Small intestine (tissue), 16 donors: ENCODE results near the gene SPACA1. TPM values are rescaled to one million over a fixed set of nuclear protein-coding genes. Genes with fewer than 3 reads are reported as not detected.
"Not testable (repeated sequence)": the region's sequence is repeated elsewhere in the genome, so short reads cannot be mapped to it uniquely, and the experiment has no call there.

Experiments used
- DNase-seq, 2 donors: peaks; one replicate each; pipeline versions ENCODE4 v3.0.0 to v3.0.0-alpha.2; 2013
- FAIRE-seq: peaks from 2 replicates; lab custom pipeline; 2012; peaks lifted over from hg19 to GRCh38; lab: Jason Lieb, UNC
- H3K27ac ChIP-seq, 3 donors: one replicate each; pipeline ENCODE4 v1.5.1; 2013; ENCODE audit warnings: low read length in 2 of 3, mild to moderate bottlenecking in 2 of 3, control low read depth in 1 of 3, inconsistent platforms in 1 of 3, low read depth in 1 of 3, moderate library complexity in 1 of 3
- H3K27me3 ChIP-seq, 3 donors: one replicate each; pipeline ENCODE4 v1.6.1; 2013; ENCODE audit warnings: low read length in 3 of 3, inconsistent platforms in 1 of 3; ENCODE audit not compliant: control insufficient read depth in 3 of 3, insufficient read depth in 3 of 3
- H3K36me3 ChIP-seq, 3 donors: one replicate each; pipeline ENCODE4 v1.6.1; 2013; ENCODE audit warnings: low read length in 3 of 3, inconsistent platforms in 1 of 3, low read depth in 1 of 3, mild to moderate bottlenecking in 1 of 3, moderate library complexity in 1 of 3; ENCODE audit not compliant: control insufficient read depth in 3 of 3, insufficient read depth in 2 of 3
- H3K4me1 ChIP-seq, 3 donors: one replicate each; pipeline ENCODE4 v1.6.1; 2013; ENCODE audit warnings: low read length in 2 of 3, inconsistent platforms in 1 of 3, low read depth in 1 of 3, mild to moderate bottlenecking in 1 of 3, moderate library complexity in 1 of 3; ENCODE audit not compliant: control insufficient read depth in 3 of 3, insufficient read depth in 2 of 3
- H3K4me3 ChIP-seq, 3 donors: one replicate each; pipeline ENCODE4 v1.5.1; 2013; ENCODE audit warnings: low read length in 3 of 3, control low read depth in 1 of 3, inconsistent platforms in 1 of 3, low read depth in 1 of 3, mild to moderate bottlenecking in 1 of 3, moderate library complexity in 1 of 3
- H3K9me3 ChIP-seq, 2 donors: one replicate each; pipeline ENCODE4 v1.6.1; 2013; ENCODE audit warnings: low read depth in 1 of 2, low read length in 1 of 2; ENCODE audit not compliant: control insufficient read depth in 2 of 2, insufficient read depth in 1 of 2
- WGBS, 3 donors: extraction: QIAGEN DNeasy Blood & Tissue Kit; methylation state at CpG; one replicate each; pipeline ENCODE4 v1.1.7; 2013; 5-methylcytosine and 5-hydroxymethylcytosine counted together
- long read RNA-seq, 10 donors: transcript quantifications; one replicate each; lab custom pipeline, GENCODE V29; 2026
- polyA plus RNA-seq, 4 donors: library from polyadenylated mRNA; stranded (reverse) in 3 of 4; unstranded in 1 of 4; fragments of 200-250 nt in 3 of 4; fragments of 120-200 nt in 1 of 4; gene quantifications; one replicate each; pipeline versions ENCODE4 v1.2.1 to v1.2.3, GENCODE V29; 2013
- donor health status: healthy with polysubstance abuse.
- donor health status: control.
- donor health status: control.
- donor health status: Bipolar disorder and iron deficiency.
- donor health status: healthy.

Gene SPACA1
- not detected for polyA plus RNA-seq
- long read RNA-seq, donor 1 = 0 reads
- long read RNA-seq, donor 2 = 0 reads
- long read RNA-seq, donor 3 = 0 reads
- long read RNA-seq, donor 4 = 0 reads
- long read RNA-seq, donor 5 = 0 reads
- long read RNA-seq, donor 6 = 0 reads
- long read RNA-seq, donor 7 = 0 reads
- long read RNA-seq, donor 8 = 0 reads
- long read RNA-seq, donor 9 = 0 reads
- long read RNA-seq, donor 10 = 0 reads

- Histone ChIP-seq H3K9me3 (peaks cover 0 to 4% of the 10 kb centered on the region in 2 donors), H3K4me3 (no peak within 1 kb of the TSS), H3K4me1 (peaks cover 0 to 3% (median 0%) of the 10 kb centered on the region in 3 donors), H3K27me3 (no peaks in the 10 kb centered on the region), H3K27ac (no peak within 1 kb of the TSS), H3K36me3 (no peaks in the 10 kb centered on the region)
- FAIRE-seq (no peak), DNase-seq (no peak)
- 73 to 88% (median 85%) methylated on average over 65 to 77 of the region's 77 CpGs for WGBS, 3 donors
Measured at GRCh38 chr6:88047510-88048150, at the start of gene SPACA1. TSS of gene SPACA1 (plus strand) at chr6:88047841. CDS start at chr6:88047906, 65 bp downstream.

- WGBS, 3 donors = 40 to 97% (median 94%) methylated on average over 1 of the region's 1 CpG
- Histone ChIP-seq H3K27ac (no peak overlapping the region), H3K36me3 (no peaks in the 10 kb centered on the region), H3K27me3 (peaks cover 0 to 5% (median 3%) of the 10 kb centered on the region in 3 donors), H3K9me3 (no peaks in the 10 kb centered on the region), H3K4me3 (no peak overlapping the region), H3K4me1 (peaks cover 0 to 10% (median 0%) of the 10 kb centered on the region in 3 donors)
- FAIRE-seq = no peak
- no peak for DNase-seq
Measured at GRCh38 chr6:88000713-88001112, 46.9 kb upstream of the SPACA1 start.

DNA sequence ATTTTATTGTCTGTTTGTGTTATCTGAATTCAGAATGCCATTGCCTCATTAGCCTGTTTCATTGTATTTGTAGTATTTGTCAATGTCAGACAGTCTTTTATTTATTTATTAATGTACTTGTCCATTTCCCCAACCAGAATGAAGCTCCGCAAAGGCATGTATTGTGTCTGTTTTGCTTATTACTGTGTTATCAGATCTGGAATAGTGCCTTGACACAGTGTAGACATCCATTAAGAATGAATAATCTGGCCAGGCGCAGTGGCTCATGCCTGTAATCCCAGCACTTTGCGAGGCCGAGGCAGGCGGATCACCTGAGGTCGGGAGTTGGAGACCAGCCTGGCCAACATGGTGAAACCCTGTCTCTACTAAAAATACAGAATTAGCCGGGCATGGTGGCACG lies 46.4 kb upstream of the SPACA1 start:
- not testable (repeated sequence) for H3K36me3 ChIP-seq, FAIRE-seq, H3K4me3 ChIP-seq, H3K9me3 ChIP-seq, H3K27me3 ChIP-seq, DNase-seq, H3K27ac ChIP-seq
- 84 to 91% (median 87%) methylated on average over 8 of the region's 8 CpGs for WGBS, 3 donors
- peaks cover 0 to 10% (median 0%) of the 10 kb centered on the region in 3 donors for H3K4me1 ChIP-seq

DNA sequence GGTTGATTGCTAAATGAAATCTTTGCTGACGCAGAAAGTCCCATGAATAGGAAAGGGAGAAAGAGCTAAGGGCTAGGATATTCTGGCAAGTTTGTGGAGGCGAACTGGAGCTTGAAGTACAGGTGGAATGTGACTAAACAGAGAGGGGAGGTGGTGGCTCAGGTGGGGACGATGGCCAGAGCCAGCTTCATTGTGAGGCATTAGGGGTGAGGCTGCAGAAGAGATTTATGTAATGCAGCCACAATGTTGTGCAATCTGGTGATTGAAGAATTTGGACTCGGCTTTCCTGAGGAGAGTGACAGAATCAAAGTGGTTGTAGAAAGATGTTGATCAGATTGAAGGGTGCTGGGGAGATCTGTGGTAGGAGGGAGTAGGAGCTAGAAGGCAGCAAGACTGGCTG lies 42.9 kb upstream of the SPACA1 start:
- no peaks in the 10 kb centered on the region for H3K36me3 ChIP-seq
- peak in 1 of 2 donors; percentile 48 for DNase-seq
- FAIRE-seq = no peak
- no peaks in the 10 kb centered on the region for H3K9me3 ChIP-seq
- WGBS, 3 donors = 40 to 59% (median 57%) methylated on average over 4 of the region's 4 CpGs
- peak overlapping the region in 1 of 3 donors; percentile 1 for H3K27ac ChIP-seq
- no peak overlapping the region for H3K4me3 ChIP-seq
- peaks cover 0 to 15% (median 0%) of the 10 kb centered on the region in 3 donors for H3K4me1 ChIP-seq
- peaks cover 0 to under 1% (median 0%) of the 10 kb centered on the region in 3 donors for H3K27me3 ChIP-seq

DNA sequence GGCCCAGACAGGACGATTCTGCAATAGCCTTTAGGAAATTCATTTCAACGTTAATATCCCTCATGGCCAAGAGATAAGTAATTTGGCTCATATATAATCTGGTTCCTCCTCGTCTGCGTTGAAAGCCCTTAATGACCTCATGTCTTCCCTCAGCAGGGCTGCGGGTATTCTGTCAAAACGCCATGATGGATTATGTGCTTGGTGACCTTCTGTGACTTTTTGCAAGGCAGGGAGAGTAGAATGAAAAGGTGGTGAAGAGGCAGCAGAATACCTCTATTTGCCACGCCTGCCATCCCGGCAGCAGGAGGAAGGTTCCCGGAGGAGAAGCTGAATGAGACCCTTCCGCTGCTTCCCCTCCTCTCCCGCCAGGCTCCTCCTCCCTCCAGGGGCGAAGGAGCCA lies 41.1 kb upstream of the SPACA1 start:
- WGBS, 3 donors = 71 to 86% (median 84%) methylated on average over 12 of the region's 12 CpGs
- FAIRE-seq (no peak), DNase-seq (no peak)
- H3K4me3 ChIP-seq = no peak overlapping the region
- H3K36me3 ChIP-seq = no peaks in the 10 kb centered on the region
- no peak overlapping the region for H3K27ac ChIP-seq
- no peaks in the 10 kb centered on the region for H3K27me3 ChIP-seq
- peaks cover 0 to 15% (median 0%) of the 10 kb centered on the region in 3 donors for H3K4me1 ChIP-seq
- H3K9me3 ChIP-seq = no peaks in the 10 kb centered on the region

- WGBS, 3 donors = 15 to 47% (median 28%) methylated on average over 4 of the region's 4 CpGs
- H3K36me3 ChIP-seq = no peaks in the 10 kb centered on the region
- H3K4me3 ChIP-seq = peak overlapping the region in 1 of 3 donors; percentile 0
- no peak for FAIRE-seq
- H3K4me1 ChIP-seq = peaks cover 0 to 18% (median 0%) of the 10 kb centered on the region in 3 donors
- no peaks in the 10 kb centered on the region for H3K9me3 ChIP-seq
- no peak for DNase-seq
- H3K27ac ChIP-seq = peak overlapping the region in 1 of 3 donors; percentile 11
- H3K27me3 ChIP-seq = no peaks in the 10 kb centered on the region
Measured at GRCh38 chr6:88008411-88008810, 39.2 kb upstream of the SPACA1 start.

- H3K27ac ChIP-seq = peak overlapping the region in 1 of 3 donors; percentile 11
- H3K36me3 ChIP-seq = no peaks in the 10 kb centered on the region
- peaks cover 0 to 18% (median 0%) of the 10 kb centered on the region in 3 donors for H3K4me1 ChIP-seq
- DNase-seq = peak; percentile 55 to 66
- peak overlapping the region in 1 of 3 donors; percentile 0 for H3K4me3 ChIP-seq
- WGBS, 3 donors = 10 to 34% (median 13%) methylated on average over 2 of the region's 2 CpGs
- no peaks in the 10 kb centered on the region for H3K9me3 ChIP-seq
- H3K27me3 ChIP-seq = no peaks in the 10 kb centered on the region
- FAIRE-seq = no peak
Measured at GRCh38 chr6:88008831-88009231, 38.8 kb upstream of the SPACA1 start.

DNA sequence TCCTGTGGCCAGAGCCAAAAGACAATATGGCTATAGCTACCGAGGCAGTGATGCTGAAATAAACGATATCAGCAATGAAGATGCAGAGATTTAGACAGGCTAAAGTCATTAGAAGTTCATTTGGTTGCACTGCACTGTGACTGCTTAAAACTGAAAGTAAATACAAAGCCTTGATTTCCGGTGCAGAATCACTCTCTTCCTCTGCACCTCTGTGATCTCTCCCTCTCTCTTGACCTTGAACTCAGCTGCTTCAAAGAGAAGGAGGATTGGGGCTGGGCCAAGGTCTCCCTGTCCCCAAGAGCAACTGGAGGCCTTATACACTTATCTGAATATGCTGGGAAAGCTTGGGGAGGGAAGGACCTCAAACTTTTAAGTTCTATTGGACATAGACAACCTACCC lies 34.6 kb upstream of the SPACA1 start:
- no peak overlapping the region for H3K4me3 ChIP-seq
- peak; percentile 18 to 21 for DNase-seq
- WGBS, 3 donors = 31 to 41% (median 32%) methylated on average over 3 of the region's 3 CpGs
- no peak overlapping the region for H3K27ac ChIP-seq
- H3K36me3 ChIP-seq = no peaks in the 10 kb centered on the region
- H3K4me1 ChIP-seq = peaks cover 0 to 7% (median 0%) of the 10 kb centered on the region in 3 donors
- no peaks in the 10 kb centered on the region for H3K27me3 ChIP-seq
- no peaks in the 10 kb centered on the region for H3K9me3 ChIP-seq
- FAIRE-seq = no peak
